HepG2 (cell line): ENCODE results near the gene RNPEPL1. TPM values are rescaled to one million over a fixed set of nuclear protein-coding genes. Genes with fewer than 3 reads are reported as not detected.

Experiments
- DR1 ChIP-seq: sonication (generic); formaldehyde crosslinking; IDR thresholded peaks from 2 replicates; pipeline ENCODE4 v1.8.0; 2021; ENCODE audit warnings: mild to moderate bottlenecking, missing genetic modification reagents, inconsistent platforms
- DRAP1 ChIP-seq: IDR thresholded peaks from 2 replicates; pipeline ENCODE4 v1.6.1; 2016; ENCODE audit warnings: missing genetic modification reagents, missing compliant biosample characterization
- FOXA3 ChIP-seq: IDR thresholded peaks from 2 replicates; pipeline ENCODE4 v1.6.1; 2016; ENCODE audit warnings: missing genetic modification reagents, missing compliant biosample characterization
- FOXK1 ChIP-seq: sonication (generic); formaldehyde crosslinking; IDR thresholded peaks from 2 replicates; pipeline ENCODE4 v1.4.0; 2020; ENCODE audit warnings: low read depth, missing genetic modification reagents, borderline replicate concordance
- HCFC1 ChIP-seq: fragments of 150-350 bp; IDR thresholded peaks from 2 replicates; pipeline ENCODE4 v1.6.1; 2014; ENCODE audit warnings: low read depth, low read length
- HINFP ChIP-seq: sonication (generic); formaldehyde crosslinking; IDR thresholded peaks from 2 replicates; pipeline ENCODE4 v1.4.0; 2020; ENCODE audit warnings: low read depth, mild to moderate bottlenecking, missing genetic modification reagents
- KLF9 ChIP-seq: IDR thresholded peaks from 2 replicates; pipeline ENCODE4 v1.6.1; 2016; ENCODE audit warnings: low read depth
- MXD4 ChIP-seq: IDR thresholded peaks from 2 replicates; pipeline ENCODE4 v1.6.1; 2016; ENCODE audit warnings: mild to moderate bottlenecking, missing biosample characterization, missing genetic modification reagents
- NFE2 ChIP-seq: sonication (generic); formaldehyde crosslinking; IDR thresholded peaks from 2 replicates; pipeline ENCODE4 v1.4.0; 2020; ENCODE audit warnings: missing genetic modification reagents
- PAF1 ChIP-seq: IDR thresholded peaks from 2 replicates; pipeline ENCODE4 v1.6.1; 2016; ENCODE audit warnings: missing genetic modification reagents, missing compliant biosample characterization
- PHF21A ChIP-seq: sonication (generic); formaldehyde crosslinking; IDR thresholded peaks from 2 replicates; pipeline ENCODE4 v1.5.0; 2020; ENCODE audit warnings: mild to moderate bottlenecking, missing genetic modification reagents
- RBFOX2 ChIP-seq: fragments of 200-400 bp; formaldehyde crosslinking; IDR thresholded peaks from 2 replicates; pipeline ENCODE4 v1.6.1; 2017; ENCODE audit warnings: low read depth, mild to moderate bottlenecking, low read length
- RBM39 ChIP-seq: fragments of 200-400 bp; formaldehyde crosslinking; IDR thresholded peaks from one replicate; pipeline ENCODE4 v1.6.1; 2018; ENCODE audit warnings: antibody characterized with exemption, mild to moderate bottlenecking, low read depth, low read length; ENCODE audit not compliant: poor library complexity, severe bottlenecking
- RXRA ChIP-seq: sonication (generic); formaldehyde crosslinking; IDR thresholded peaks from 2 replicates; pipeline ENCODE4 v1.5.1; 2020; ENCODE audit warnings: missing genetic modification reagents
- ZC3H4 ChIP-seq: sonication (generic); formaldehyde crosslinking; IDR thresholded peaks from 2 replicates; pipeline ENCODE4 v1.4.0; 2020; ENCODE audit warnings: missing genetic modification reagents, borderline replicate concordance
- ZMYM2 ChIP-seq: sonication (generic); formaldehyde crosslinking; IDR thresholded peaks from 2 replicates; pipeline ENCODE4 v1.8.0; 2022; ENCODE audit warnings: mild to moderate bottlenecking, missing genetic modification reagents
- ZNF17 ChIP-seq: sonication (generic); formaldehyde crosslinking; IDR thresholded peaks from 2 replicates; pipeline ENCODE4 v1.5.0; 2020; ENCODE audit warnings: mild to moderate bottlenecking, missing genetic modification reagents
- ZNF20 ChIP-seq: sonication (generic); formaldehyde crosslinking; IDR thresholded peaks from 2 replicates; pipeline ENCODE4 v1.4.0; 2020; ENCODE audit warnings: mild to moderate bottlenecking, moderate library complexity, missing genetic modification reagents
- ZNF235 ChIP-seq: sonication (generic); formaldehyde crosslinking; IDR thresholded peaks from 2 replicates; pipeline ENCODE4 v1.8.1; 2023; ENCODE audit warnings: mild to moderate bottlenecking, missing genetic modification reagents, borderline replicate concordance
- ZNF331 ChIP-seq: sonication (generic); formaldehyde crosslinking; IDR thresholded peaks from 2 replicates; pipeline ENCODE4 v1.4.0; 2020; ENCODE audit warnings: missing genetic modification reagents
- ZNF33A ChIP-seq: sonication (generic); formaldehyde crosslinking; IDR thresholded peaks from 2 replicates; pipeline ENCODE4 v1.5.1; 2020; ENCODE audit warnings: missing genetic modification reagents, mild to moderate bottlenecking, moderate library complexity, borderline replicate concordance
- ZNF570 ChIP-seq: sonication (generic); formaldehyde crosslinking; IDR thresholded peaks from 2 replicates; pipeline ENCODE4 v1.4.0; 2020; ENCODE audit warnings: mild to moderate bottlenecking, missing genetic modification reagents, borderline replicate concordance
- ZNF652 ChIP-seq: IDR thresholded peaks from 2 replicates; pipeline ENCODE4 v1.6.1; 2016; ENCODE audit warnings: low read depth, borderline replicate concordance
- ZNF878 ChIP-seq: sonication (generic); formaldehyde crosslinking; IDR thresholded peaks from 2 replicates; pipeline ENCODE4 v1.8.1; 2023; ENCODE audit warnings: mild to moderate bottlenecking, missing genetic modification reagents, moderate library complexity
- ZNF879 ChIP-seq: sonication (generic); formaldehyde crosslinking; IDR thresholded peaks from 2 replicates; pipeline ENCODE4 v1.8.1; 2023; ENCODE audit warnings: missing genetic modification reagents
- polyA plus RNA-seq, 8 experiments: library from polyadenylated mRNA; depleted of rRNA in 3 of 8; stranded (reverse) in 7 of 8; unstranded in 1 of 8; fragments of >200 nt; fragmentation: Illumina TruSeq in 4 of 8; extraction: Trizol in 4 of 8; gene quantifications; 2 replicates each; pipeline versions ENCODE4 v1.2.1 to v1.2.3, GENCODE V29; 2011 to 2016; ENCODE audit warnings: low read depth in 4 of 8, missing spikeins in 1 of 8, mixed read lengths in 1 of 8; ENCODE audit not compliant: insufficient read depth in 1 of 8
- total RNA-seq, 5 experiments: library from RNA; depleted of rRNA; stranded (reverse); fragments of >200 nt; fragmentation: Illumina TruSeq; extraction: Trizol; gene quantifications; 2 replicates each; pipeline ENCODE4 v1.2.3, GENCODE V29; 2016; ENCODE audit warnings: low read depth in 1 of 5
- TF ChIP-seq, protein P1 (sequence below): sonication (generic); formaldehyde crosslinking; conservative IDR thresholded peaks from 2 replicates; pipeline ENCODE4 v1.8.0; 2022; ENCODE audit warnings: missing genetic modification reagents
- TF ChIP-seq, protein P2 (sequence below): sonication (generic); formaldehyde crosslinking; IDR thresholded peaks from 2 replicates; pipeline ENCODE4 v1.8.0; 2022; ENCODE audit warnings: mild to moderate bottlenecking, missing genetic modification reagents, moderate library complexity

The RNPEPL1 gene
- total and polyA plus RNA-seq, 2 of the 13 experiments (the other 11 are each of a cell fraction or from before 2014, with no cell fraction given): 13.0 to 18.0 TPM

DNA sequence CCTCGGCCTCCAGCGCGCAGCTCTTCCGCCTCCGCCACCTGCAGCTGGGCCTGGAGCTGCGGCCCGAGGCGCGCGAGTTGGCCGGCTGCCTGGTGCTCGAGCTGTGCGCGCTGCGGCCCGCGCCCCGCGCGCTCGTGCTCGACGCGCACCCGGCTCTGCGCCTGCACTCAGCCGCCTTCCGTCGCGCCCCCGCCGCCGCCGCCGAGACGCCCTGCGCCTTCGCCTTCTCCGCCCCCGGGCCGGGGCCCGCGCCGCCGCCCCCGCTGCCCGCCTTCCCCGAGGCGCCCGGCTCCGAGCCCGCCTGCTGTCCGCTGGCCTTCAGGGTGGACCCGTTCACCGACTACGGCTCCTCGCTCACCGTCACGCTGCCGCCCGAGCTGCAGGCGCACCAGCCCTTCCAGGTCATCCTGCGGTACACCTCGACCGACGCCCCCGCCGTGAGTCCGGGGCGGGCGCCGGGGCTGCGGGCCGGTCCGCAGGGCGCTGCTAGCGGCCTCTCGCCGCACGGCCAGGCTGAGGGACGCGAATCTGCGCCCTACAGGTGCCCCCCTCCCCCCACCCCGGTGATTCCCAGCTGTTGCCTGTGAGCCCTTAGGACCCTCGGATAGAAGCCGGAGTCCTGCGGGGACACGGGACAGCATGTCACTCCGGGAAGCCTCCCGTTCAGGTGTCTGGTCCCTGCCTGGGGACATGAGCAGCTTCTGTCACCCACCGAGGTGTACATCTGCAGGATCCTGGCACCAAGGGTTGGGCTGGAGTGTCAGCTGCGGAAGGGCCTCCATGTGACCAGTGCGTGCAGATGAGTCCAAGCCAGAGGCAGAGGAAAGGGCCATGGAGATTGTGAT lies 616 bp downstream of the RNPEPL1 start (continued):
- TF ChIP-seq ZNF235 (CRISPR knock-in tag) (peak; percentile 65; the same call in 1 of the 2 replicates), FOXK1 (CRISPR knock-in tag) (no peak), ZMYM2 (CRISPR knock-in tag) (no peak), ZNF17 (CRISPR knock-in tag) (no peak), PHF21A (0 out of 2 replicates have a peak, but pooled peaks have one; percentile 29), ZNF570 (CRISPR knock-in tag) (no peak), ZNF331 (CRISPR knock-in tag) (no peak), DR1 (no peak), RXRA (CRISPR knock-in tag) (no peak; the same call in 1 of the 2 replicates), ZNF33A (no peak), PAF1 (CRISPR knock-in tag) (no peak), DRAP1 (CRISPR knock-in tag) (no peak), ZNF878 (CRISPR knock-in tag) (no peak), ZNF20 (CRISPR knock-in tag) (no peak), FOXA3 (CRISPR knock-in tag) (no peak), RBFOX2 (peak; percentile 68), HINFP (CRISPR knock-in tag) (no peak; the same call in 1 of the 2 replicates), ZC3H4 (CRISPR knock-in tag) (no peak), ZNF652 (CRISPR knock-in tag) (no peak), MXD4 (peak; percentile 60; the same call in 1 of the 2 replicates), ZNF879 (CRISPR knock-in tag) (no peak), NFE2 (no peak), HCFC1 (no peak), KLF9 (CRISPR knock-in tag) (no peak), RBM39 (no peak)
- TF ChIP-seq, protein P1, sequence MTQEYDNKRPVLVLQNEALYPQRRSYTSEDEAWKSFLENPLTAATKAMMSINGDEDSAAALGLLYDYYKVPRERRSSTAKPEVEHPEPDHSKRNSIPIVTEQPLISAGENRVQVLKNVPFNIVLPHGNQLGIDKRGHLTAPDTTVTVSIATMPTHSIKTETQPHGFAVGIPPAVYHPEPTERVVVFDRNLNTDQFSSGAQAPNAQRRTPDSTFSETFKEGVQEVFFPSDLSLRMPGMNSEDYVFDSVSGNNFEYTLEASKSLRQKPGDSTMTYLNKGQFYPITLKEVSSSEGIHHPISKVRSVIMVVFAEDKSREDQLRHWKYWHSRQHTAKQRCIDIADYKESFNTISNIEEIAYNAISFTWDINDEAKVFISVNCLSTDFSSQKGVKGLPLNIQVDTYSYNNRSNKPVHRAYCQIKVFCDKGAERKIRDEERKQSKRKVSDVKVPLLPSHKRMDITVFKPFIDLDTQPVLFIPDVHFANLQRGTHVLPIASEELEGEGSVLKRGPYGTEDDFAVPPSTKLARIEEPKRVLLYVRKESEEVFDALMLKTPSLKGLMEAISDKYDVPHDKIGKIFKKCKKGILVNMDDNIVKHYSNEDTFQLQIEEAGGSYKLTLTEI (CRISPR knock-in tag): no peak
- TF ChIP-seq, protein P2, sequence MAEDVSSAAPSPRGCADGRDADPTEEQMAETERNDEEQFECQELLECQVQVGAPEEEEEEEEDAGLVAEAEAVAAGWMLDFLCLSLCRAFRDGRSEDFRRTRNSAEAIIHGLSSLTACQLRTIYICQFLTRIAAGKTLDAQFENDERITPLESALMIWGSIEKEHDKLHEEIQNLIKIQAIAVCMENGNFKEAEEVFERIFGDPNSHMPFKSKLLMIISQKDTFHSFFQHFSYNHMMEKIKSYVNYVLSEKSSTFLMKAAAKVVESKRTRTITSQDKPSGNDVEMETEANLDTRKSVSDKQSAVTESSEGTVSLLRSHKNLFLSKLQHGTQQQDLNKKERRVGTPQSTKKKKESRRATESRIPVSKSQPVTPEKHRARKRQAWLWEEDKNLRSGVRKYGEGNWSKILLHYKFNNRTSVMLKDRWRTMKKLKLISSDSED: no peak
